ENCODE data around the gene ARAP1.

The ARAP1 gene

DNA sequence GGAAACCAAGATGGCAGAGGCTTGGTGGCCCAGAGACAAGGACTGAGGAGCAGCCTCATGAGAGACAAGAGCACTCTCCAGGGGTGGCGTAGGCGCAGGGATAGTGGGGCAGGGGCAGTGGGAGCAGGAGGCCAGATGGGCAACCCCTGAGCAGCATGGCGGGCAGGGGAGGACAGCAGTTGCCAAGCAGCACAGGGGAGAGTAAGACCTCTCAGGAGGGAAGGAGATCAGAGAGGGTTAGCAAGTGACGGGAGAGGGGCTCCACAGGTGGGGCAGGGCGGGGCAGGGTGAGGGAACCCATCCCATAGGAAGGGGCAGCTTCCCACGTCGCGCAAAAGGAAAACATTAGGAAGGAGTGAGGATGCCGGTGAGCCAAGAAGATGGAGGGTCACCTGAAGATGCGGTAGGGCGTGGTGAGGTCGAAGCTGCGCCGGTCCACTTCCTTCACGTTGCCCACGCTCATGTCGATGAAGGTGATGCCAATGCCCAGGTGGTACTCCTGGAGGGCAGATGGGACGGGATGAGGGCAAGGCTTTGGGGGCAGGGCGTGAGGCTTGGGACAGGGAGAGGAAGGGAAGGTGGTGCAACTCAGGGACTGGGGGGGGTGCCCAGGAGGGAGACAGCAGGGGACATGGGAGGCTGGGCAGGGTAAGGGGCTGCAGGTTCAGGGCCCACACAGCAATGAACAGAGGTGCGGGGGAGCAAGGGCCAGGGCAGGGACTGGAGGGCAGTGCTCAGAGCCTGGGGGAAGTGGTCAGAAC, 42.5 kb downstream of the ARAP1 start:
- H3K36me3 ChIP-seq (ENCODE audit: control insufficient read depth, insufficient read depth, low read length) = peaks cover 54% of the 10 kb centered on the region
- H3K4me3 ChIP-seq (ENCODE audit: extremely low read depth, insufficient read depth, low read length, poor library complexity, severe bottlenecking) = no peak overlapping the region
- no peaks in the 10 kb centered on the region for H3K9me3 ChIP-seq (ENCODE audit: control insufficient read depth, low read length)
- WGBS, 2 experiments (ENCODE audit: insufficient coverage in 2 of 2) = 96 to 98% methylated on average over 18 to 20 of the region's 20 CpGs
- H3K4me1 ChIP-seq (ENCODE audit: control insufficient read depth, insufficient read depth, low read length, poor library complexity, severe bottlenecking) = peaks cover 21% of the 10 kb centered on the region
- H3K27ac ChIP-seq (ENCODE audit: low read depth, low read length, severe bottlenecking) = no peak overlapping the region

DNA sequence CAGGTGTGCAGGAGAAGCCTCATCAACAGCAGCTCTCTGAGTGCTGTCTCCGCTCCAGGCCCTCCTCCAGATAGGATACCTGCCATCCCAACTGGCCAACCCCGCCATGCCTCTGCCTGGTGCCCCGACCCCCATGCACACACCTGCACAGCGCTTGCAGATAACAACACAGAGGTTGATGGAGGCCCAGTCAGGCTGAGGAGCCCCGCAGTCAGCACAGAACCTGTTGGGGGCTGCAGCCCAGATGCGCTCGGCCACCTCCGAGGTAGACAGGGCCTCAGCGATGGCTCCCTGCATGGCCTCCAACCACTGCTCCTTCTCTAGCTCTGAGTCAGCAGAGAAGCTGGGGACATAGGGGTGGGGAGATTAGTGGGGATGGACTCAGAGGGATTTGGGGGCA, 45.2 kb downstream of the ARAP1 start:
- peaks cover 6% of the 10 kb centered on the region for H3K4me1 ChIP-seq (ENCODE audit: control insufficient read depth, insufficient read depth, low read length, poor library complexity, severe bottlenecking)
- WGBS, 2 experiments (ENCODE audit: insufficient coverage in 2 of 2) = 97 to 100% methylated on average over 3 to 8 of the region's 9 CpGs

DNA sequence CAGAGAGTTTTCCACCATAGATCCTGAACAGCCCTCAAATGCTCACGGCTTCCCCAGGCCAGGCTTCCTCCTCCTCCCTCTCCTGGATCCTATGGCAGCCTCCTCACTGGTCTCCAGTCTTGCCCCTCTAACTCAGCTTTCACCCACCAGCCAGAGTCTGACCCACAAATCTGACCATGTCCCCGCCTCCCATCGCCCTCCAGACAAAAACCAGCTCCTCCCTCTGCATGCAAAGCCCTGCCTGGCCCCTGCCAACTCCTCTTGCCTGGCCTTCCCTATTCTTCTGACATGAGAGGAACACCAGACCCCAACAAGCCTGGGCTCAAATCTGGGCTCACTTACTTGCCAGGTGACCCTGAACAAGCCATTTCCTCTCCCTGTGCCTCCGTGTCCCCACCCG, 45.6 kb downstream of the ARAP1 start:
- Histone ChIP-seq H3K36me3 (ENCODE audit: control insufficient read depth, insufficient read depth, low read length) (peaks cover 70% of the 10 kb centered on the region), H3K4me3 (ENCODE audit: extremely low read depth, insufficient read depth, low read length, poor library complexity, severe bottlenecking) (no peak overlapping the region), H3K27ac (ENCODE audit: low read depth, low read length, severe bottlenecking) (no peak overlapping the region), H3K4me1 (ENCODE audit: control insufficient read depth, insufficient read depth, low read length, poor library complexity, severe bottlenecking) (peaks cover 5% of the 10 kb centered on the region), H3K9me3 (ENCODE audit: control insufficient read depth, low read length) (no peaks in the 10 kb centered on the region)
- WGBS, 2 experiments (ENCODE audit: insufficient coverage in 2 of 2) = 78% methylated on average over 3 to 5 of the region's 5 CpGs

More for the DNA sequence above, 45.2 kb downstream of the ARAP1 start:
- Histone ChIP-seq H3K36me3 (ENCODE audit: control insufficient read depth, insufficient read depth, low read length) (peaks cover 73% of the 10 kb centered on the region), H3K9me3 (ENCODE audit: control insufficient read depth, low read length) (no peaks in the 10 kb centered on the region), H3K4me3 (ENCODE audit: extremely low read depth, insufficient read depth, low read length, poor library complexity, severe bottlenecking) (no peak overlapping the region), H3K27ac (ENCODE audit: low read depth, low read length, severe bottlenecking) (no peak overlapping the region)

DNA sequence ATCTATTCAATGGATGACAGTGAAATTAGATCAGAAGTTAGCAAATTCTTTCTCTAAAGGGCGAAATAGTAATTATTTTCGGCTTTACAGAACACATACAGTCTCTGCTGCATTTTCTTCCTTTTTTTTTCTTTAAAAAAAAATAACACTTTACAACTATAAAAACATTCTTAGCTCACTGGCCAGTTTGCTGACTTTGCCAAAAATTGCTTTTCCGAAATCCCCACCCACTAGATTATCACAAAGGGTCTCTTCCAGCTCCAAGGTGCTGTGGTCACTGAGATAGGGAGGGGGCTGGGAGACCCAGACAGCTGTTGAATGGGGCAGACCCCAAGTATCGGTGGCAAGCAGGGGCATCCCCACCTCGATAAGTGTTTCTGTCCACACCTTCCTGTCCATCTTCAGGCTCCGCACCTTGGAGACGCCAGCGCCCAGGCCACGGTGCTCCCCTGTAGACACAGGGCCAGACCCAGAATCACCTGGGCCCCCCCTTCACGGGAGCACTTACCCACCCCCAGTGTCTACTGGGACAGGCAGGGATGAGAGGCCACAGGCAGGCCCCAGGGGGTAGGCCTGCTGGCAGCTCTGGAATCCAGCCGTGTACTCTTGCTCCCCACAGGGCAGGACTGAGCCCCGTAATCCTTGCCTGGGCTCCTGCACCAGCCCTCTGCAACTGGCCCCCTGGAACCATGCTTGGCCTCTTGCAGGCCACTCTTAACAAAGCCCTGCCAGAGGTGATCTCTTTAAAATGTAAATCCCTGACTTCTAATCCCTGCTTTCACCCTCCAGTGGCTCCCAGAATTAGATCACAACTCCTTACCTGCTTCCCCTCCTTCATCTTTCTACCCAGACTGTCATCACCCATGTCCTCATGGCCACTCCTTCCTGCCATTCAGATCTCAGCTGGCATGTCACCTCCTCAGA, 46.5 kb downstream of the ARAP1 start:
- peak overlapping the region; percentile 16 for H3K27ac ChIP-seq (ENCODE audit: low read depth, low read length, severe bottlenecking)

DNA sequence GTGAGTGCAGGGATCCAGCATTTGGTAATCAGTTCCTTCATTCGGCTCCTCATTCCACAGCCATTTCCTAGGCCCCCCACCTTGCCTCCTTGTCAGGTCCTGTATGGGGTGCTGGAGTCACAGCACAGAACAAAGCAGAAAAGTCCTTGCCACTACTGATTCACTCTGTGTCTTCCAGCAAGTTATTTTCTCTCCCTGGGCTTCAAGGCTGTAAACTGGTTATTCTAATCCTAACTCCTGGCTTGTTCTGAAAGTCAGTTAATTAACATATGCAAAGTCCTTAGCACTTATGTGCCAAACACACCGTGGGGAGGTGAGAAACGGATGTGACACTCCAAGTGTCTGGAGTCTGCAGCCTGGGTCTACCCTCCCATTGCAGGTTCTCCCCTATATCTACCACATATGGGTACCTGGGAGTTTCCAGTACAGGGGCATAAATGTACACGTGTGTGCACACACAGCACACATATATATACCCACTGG, 47.4 kb downstream of the ARAP1 start:
- no peak overlapping the region for H3K27ac ChIP-seq (ENCODE audit: low read depth, low read length, severe bottlenecking)
- no peak overlapping the region for H3K4me3 ChIP-seq (ENCODE audit: extremely low read depth, insufficient read depth, low read length, poor library complexity, severe bottlenecking)
- H3K36me3 ChIP-seq (ENCODE audit: control insufficient read depth, insufficient read depth, low read length) = peaks cover 64% of the 10 kb centered on the region
- H3K4me1 ChIP-seq (ENCODE audit: control insufficient read depth, insufficient read depth, low read length, poor library complexity, severe bottlenecking) = peaks cover 5% of the 10 kb centered on the region
- 46 to 54% methylated on average over 2 of the region's 4 CpGs for WGBS, 2 experiments (ENCODE audit: insufficient coverage in 2 of 2)
- no peaks in the 10 kb centered on the region for H3K9me3 ChIP-seq (ENCODE audit: control insufficient read depth, low read length)

More for the DNA sequence above, 46.5 kb downstream of the ARAP1 start:
- peaks cover 66% of the 10 kb centered on the region for H3K36me3 ChIP-seq (ENCODE audit: control insufficient read depth, insufficient read depth, low read length)
- H3K9me3 ChIP-seq (ENCODE audit: control insufficient read depth, low read length) = no peaks in the 10 kb centered on the region
- peaks cover 5% of the 10 kb centered on the region for H3K4me1 ChIP-seq (ENCODE audit: control insufficient read depth, insufficient read depth, low read length, poor library complexity, severe bottlenecking)
- H3K4me3 ChIP-seq (ENCODE audit: extremely low read depth, insufficient read depth, low read length, poor library complexity, severe bottlenecking) = no peak overlapping the region
- WGBS, 2 experiments (ENCODE audit: insufficient coverage in 2 of 2) = 72% methylated on average over 5 to 10 of the region's 12 CpGs

DNA sequence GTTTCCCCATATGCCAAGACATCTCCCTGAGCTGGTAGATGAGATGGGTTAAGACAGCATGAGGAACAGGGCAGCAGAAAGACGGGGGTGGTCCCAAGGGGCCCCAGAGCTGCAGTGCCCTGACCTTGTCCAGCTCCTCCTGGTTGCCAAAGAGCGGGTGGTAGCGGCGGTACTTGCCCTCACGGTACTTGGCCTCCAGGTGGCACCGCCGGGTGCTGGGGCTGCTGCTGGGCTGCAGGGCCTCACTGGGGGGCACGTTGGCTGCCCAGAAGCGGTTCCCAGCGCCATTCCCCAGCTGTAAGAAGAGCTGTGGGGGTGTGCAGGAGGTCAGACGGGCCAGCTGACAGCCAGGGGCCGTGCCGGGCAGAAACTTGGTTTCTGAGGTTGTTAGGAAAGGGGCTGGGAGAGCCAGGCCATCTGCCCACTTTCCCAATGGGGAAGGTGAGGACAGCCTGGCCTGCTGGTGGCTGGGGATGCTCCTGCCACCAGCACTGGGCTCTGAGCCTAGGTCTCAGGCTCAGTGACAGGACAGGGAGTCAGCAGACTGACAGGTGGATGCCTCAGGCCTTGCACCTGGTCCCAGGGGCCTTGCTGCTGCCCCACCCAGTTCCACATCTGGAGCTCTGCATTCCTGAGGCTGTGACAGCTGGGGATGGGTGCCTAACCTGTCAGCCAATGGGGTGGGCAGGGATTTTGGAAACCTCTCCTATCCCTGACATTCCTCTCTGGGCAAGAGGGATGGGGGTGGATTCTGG, 48.0 kb downstream of the ARAP1 start:
- peaks cover 5% of the 10 kb centered on the region for H3K4me1 ChIP-seq (ENCODE audit: control insufficient read depth, insufficient read depth, low read length, poor library complexity, severe bottlenecking)
- no peak overlapping the region for H3K4me3 ChIP-seq (ENCODE audit: extremely low read depth, insufficient read depth, low read length, poor library complexity, severe bottlenecking)
- H3K36me3 ChIP-seq (ENCODE audit: control insufficient read depth, insufficient read depth, low read length) = peaks cover 66% of the 10 kb centered on the region
- no peaks in the 10 kb centered on the region for H3K9me3 ChIP-seq (ENCODE audit: control insufficient read depth, low read length)
- WGBS, 2 experiments (ENCODE audit: insufficient coverage in 2 of 2) = 91 to 93% methylated on average over 7 to 8 of the region's 13 CpGs
- no peak overlapping the region for H3K27ac ChIP-seq (ENCODE audit: low read depth, low read length, severe bottlenecking)

DNA sequence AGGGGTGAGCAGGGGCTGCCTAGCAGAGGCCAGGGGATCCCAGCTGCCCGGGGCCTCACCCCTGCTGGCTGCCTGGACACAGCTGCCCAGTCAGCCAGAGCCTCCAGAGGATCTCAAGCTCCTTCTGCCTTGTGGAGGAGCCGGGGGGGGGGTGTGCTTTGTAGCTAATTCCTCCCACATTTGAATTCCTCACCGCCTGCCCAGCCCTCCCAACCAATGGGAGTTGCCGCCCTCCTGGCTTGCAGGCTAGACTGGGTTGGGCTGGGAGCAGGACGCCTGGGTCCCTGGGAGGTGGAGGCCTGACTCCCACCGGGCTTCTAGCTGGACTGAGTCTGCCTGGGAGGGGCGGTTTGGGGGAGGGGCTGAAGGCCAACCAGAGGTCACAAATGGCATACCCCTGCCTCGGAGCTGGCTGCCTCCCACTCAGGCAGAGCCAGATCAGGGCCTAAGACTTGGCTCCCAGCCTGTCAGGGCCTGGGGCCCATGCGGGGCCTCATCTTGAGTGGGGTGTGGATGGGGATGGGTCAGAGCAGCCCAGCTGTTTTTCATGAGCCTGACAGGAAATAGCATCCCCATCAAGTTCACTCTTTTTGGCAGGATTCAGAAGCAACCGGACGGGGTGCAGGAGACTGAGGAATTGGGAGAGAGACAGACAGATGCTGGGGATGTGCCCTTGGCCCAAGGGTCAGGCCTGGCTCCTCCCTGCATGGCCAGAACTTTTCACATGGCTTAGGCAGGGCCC, 48.8 kb downstream of the ARAP1 start:
- Histone ChIP-seq H3K36me3 (ENCODE audit: control insufficient read depth, insufficient read depth, low read length) (peaks cover 67% of the 10 kb centered on the region), H3K4me3 (ENCODE audit: extremely low read depth, insufficient read depth, low read length, poor library complexity, severe bottlenecking) (no peak overlapping the region), H3K27ac (ENCODE audit: low read depth, low read length, severe bottlenecking) (peak overlapping the region; percentile 6), H3K4me1 (ENCODE audit: control insufficient read depth, insufficient read depth, low read length, poor library complexity, severe bottlenecking) (peaks cover 5% of the 10 kb centered on the region), H3K9me3 (ENCODE audit: control insufficient read depth, low read length) (no peaks in the 10 kb centered on the region)
- 54 to 73% methylated on average over 6 of the region's 11 CpGs for WGBS, 2 experiments (ENCODE audit: insufficient coverage in 2 of 2)

DNA sequence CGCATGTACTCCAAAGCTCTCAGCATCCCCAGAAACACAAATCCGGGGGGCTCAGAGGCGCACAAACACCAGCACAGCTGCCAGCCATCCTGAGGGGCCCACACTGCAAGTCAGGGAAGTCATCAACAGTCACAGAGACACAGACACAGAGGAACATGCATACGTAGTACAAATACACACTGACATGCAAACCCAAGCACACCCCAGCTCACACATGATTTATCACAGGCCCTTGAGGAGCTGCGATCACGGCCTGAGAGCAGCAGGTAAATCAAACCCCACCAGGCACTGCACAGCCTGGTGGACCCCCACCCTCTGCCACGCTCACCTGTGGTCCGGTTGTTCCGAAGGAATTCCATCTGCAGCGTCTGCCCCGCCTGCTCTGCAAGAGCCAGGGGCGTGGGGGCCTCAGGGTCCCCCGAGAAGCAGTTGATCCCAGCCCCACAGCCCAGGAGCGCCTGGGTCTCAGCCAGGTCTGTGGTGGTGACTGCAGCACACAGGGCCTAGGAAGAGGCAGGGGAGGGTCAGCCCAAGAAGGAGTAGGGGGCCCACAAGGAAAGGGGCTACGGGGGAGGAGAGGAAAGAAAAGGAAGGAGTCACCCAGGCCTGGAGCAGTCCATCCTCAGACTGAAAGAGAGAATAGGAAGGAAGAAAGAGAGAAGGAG, 49.5 kb downstream of the ARAP1 start:
- Histone ChIP-seq H3K9me3 (ENCODE audit: control insufficient read depth, low read length) (no peaks in the 10 kb centered on the region), H3K4me3 (ENCODE audit: extremely low read depth, insufficient read depth, low read length, poor library complexity, severe bottlenecking) (no peak overlapping the region), H3K36me3 (ENCODE audit: control insufficient read depth, insufficient read depth, low read length) (peaks cover 66% of the 10 kb centered on the region), H3K4me1 (ENCODE audit: control insufficient read depth, insufficient read depth, low read length, poor library complexity, severe bottlenecking) (peaks cover 5% of the 10 kb centered on the region), H3K27ac (ENCODE audit: low read depth, low read length, severe bottlenecking) (peak overlapping the region; percentile 6)
- 90 to 94% methylated on average over 11 to 12 of the region's 15 CpGs for WGBS, 2 experiments (ENCODE audit: insufficient coverage in 2 of 2)

DNA sequence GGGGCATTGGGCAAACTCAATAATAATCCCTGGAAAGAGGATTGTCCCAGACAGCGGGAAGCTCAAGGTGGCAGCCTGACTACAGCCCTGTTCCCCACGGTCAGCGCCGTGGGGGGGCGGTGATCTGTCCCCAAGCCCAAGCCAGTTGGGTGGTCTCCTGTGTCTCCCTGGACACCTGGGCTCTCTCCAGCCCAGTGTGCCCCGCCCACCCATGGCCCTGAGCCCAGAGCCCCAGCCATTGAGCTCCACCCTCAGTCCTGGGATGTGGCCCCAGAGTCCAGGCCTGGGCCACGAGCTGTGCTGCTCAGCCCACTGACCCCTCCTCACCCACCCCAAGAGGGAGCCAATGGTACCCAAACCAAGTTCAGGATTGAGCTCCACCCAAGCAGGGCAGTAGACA, 50.1 kb downstream of the ARAP1 start:
- Histone ChIP-seq H3K27ac (ENCODE audit: low read depth, low read length, severe bottlenecking) (no peak overlapping the region), H3K4me3 (ENCODE audit: extremely low read depth, insufficient read depth, low read length, poor library complexity, severe bottlenecking) (no peak overlapping the region)

More for the DNA sequence above, 50.1 kb downstream of the ARAP1 start:
- 97 to 98% methylated on average over 5 to 6 of the region's 7 CpGs for WGBS, 2 experiments (ENCODE audit: insufficient coverage in 2 of 2)
- H3K36me3 ChIP-seq (ENCODE audit: control insufficient read depth, insufficient read depth, low read length) = peaks cover 68% of the 10 kb centered on the region
- H3K9me3 ChIP-seq (ENCODE audit: control insufficient read depth, low read length) = no peaks in the 10 kb centered on the region
- peaks cover 5% of the 10 kb centered on the region for H3K4me1 ChIP-seq (ENCODE audit: control insufficient read depth, insufficient read depth, low read length, poor library complexity, severe bottlenecking)

Measured in mesodermal cell (in vitro differentiated cells).